Measurements from ENCODE around the gene SLIT3. TPM values are rescaled to one million over a fixed set of nuclear protein-coding genes. Genes with fewer than 3 reads are reported as not detected.

SLIT3 gene
- total RNA-seq, 6 experiments from 2014 or later = 0.31 to 1.2 (median 0.65) TPM

- WGBS (ENCODE audit: insufficient coverage, low coverage, low lambda C conversion rate, missing lambda C conversion rate) = 67% methylated on average over 1 of the region's 1 CpG
- DNase-seq (no peak), ATAC-seq (peak in 1 of 4 donors; percentile 31)
- TF ChIP-seq CTCF (IDR thresholded peaks at IDR 0.05) (no peak), POLR2A (IDR thresholded peaks at IDR 0.05) (no peak)
- Histone ChIP-seq H3K27ac (no peak overlapping the region), H3K4me3 (no peak overlapping the region), H3K9me3 (no peaks in the 10 kb centered on the region), H3K4me1 (no peaks in the 10 kb centered on the region), H3K36me3 (no peaks in the 10 kb centered on the region), H3K27me3 (no peaks in the 10 kb centered on the region)
- intact Hi-C loops (cut with DNase I) = no loop called here
Measured at GRCh38 chr5:168860503-168860902, 440.4 kb downstream of the SLIT3 start.

GRCh38 chr5:168860081-168860480 lies 440.9 kb downstream of the SLIT3 start:
- no peak for TF ChIP-seq CTCF (IDR thresholded peaks at IDR 0.05)
- TF ChIP-seq POLR2A (IDR thresholded peaks at IDR 0.05) = no peak
- intact Hi-C loops (cut with DNase I) = no loop called here

GRCh38 chr5:168859471-168859870 lies 441.5 kb downstream of the SLIT3 start:
- no peaks in the 10 kb centered on the region for H3K9me3 ChIP-seq
- no peak overlapping the region for H3K4me3 ChIP-seq
- 59% methylated on average over 4 of the region's 4 CpGs for WGBS (ENCODE audit: insufficient coverage, low coverage, low lambda C conversion rate, missing lambda C conversion rate)
- intact Hi-C loops (cut with DNase I) = no loop called here
- TF ChIP-seq POLR2A (IDR thresholded peaks at IDR 0.05) (no peak), CTCF (IDR thresholded peaks at IDR 0.05) (no peak)
- no peaks in the 10 kb centered on the region for H3K27me3 ChIP-seq
- no peak for ATAC-seq
- H3K36me3 ChIP-seq = no peaks in the 10 kb centered on the region
- H3K4me1 ChIP-seq = no peaks in the 10 kb centered on the region
- H3K27ac ChIP-seq = no peak overlapping the region
- no peak for DNase-seq

More at GRCh38 chr5:168860081-168860480, 440.9 kb downstream of the SLIT3 start:
- Histone ChIP-seq H3K4me3 (no peak overlapping the region), H3K27ac (no peak overlapping the region), H3K36me3 (no peaks in the 10 kb centered on the region), H3K27me3 (no peaks in the 10 kb centered on the region), H3K4me1 (no peaks in the 10 kb centered on the region), H3K9me3 (no peaks in the 10 kb centered on the region)
- DNase-seq (no peak), ATAC-seq (no peak)
- 45% methylated on average over 1 of the region's 1 CpG for WGBS (ENCODE audit: insufficient coverage, low coverage, low lambda C conversion rate, missing lambda C conversion rate)

GRCh38 chr5:168858994-168859393 lies 441.9 kb downstream of the SLIT3 start:
- WGBS (ENCODE audit: insufficient coverage, low coverage, low lambda C conversion rate, missing lambda C conversion rate) = 65% methylated on average over 6 of the region's 6 CpGs
- no peak for TF ChIP-seq CTCF (IDR thresholded peaks at IDR 0.05)
- no peak for TF ChIP-seq POLR2A (IDR thresholded peaks at IDR 0.05)

GRCh38 chr5:168858371-168858770 lies 442.6 kb downstream of the SLIT3 start:
- H3K4me1 ChIP-seq = no peaks in the 10 kb centered on the region
- ATAC-seq = no peak

More at GRCh38 chr5:168858994-168859393, 441.9 kb downstream of the SLIT3 start:
- intact Hi-C loops (cut with DNase I) = no loop called here
- no peak for DNase-seq
- Histone ChIP-seq H3K4me1 (no peaks in the 10 kb centered on the region), H3K4me3 (no peak overlapping the region), H3K36me3 (no peaks in the 10 kb centered on the region), H3K27ac (no peak overlapping the region), H3K9me3 (no peaks in the 10 kb centered on the region), H3K27me3 (no peaks in the 10 kb centered on the region)
- ATAC-seq = no peak

More at GRCh38 chr5:168858371-168858770, 442.6 kb downstream of the SLIT3 start:
- no peak overlapping the region for H3K4me3 ChIP-seq
- DNase-seq = no peak
- WGBS (ENCODE audit: insufficient coverage, low coverage, low lambda C conversion rate, missing lambda C conversion rate) = 74% methylated on average over 4 of the region's 4 CpGs
- H3K27ac ChIP-seq = no peak overlapping the region
- TF ChIP-seq POLR2A (IDR thresholded peaks at IDR 0.05) = no peak
- no peak for TF ChIP-seq CTCF (IDR thresholded peaks at IDR 0.05)
- no peaks in the 10 kb centered on the region for H3K27me3 ChIP-seq
- no peaks in the 10 kb centered on the region for H3K36me3 ChIP-seq
- H3K9me3 ChIP-seq = no peaks in the 10 kb centered on the region
- intact Hi-C loops (cut with DNase I) = no loop called here

Measured in right lobe of liver (tissue), 6 donors.